Adipose tissue (tissue), 3 donors: ENCODE data around the gene SMIM43. TPM values are rescaled to one million over a fixed set of nuclear protein-coding genes. Genes with fewer than 3 reads are reported as not detected.
"Not testable (repeated sequence)": the region's sequence is repeated elsewhere in the genome, so short reads cannot be mapped to it uniquely, and the experiment has no call there.

Experiments used
- H3K27ac ChIP-seq: one replicate; pipeline ENCODE4 v1.5.1; 2013; ENCODE audit warnings: low read depth, low read length
- WGBS, 3 donors: extraction: QIAGEN DNeasy Blood & Tissue Kit; methylation state at CpG; one replicate each; pipeline ENCODE4 v1.1.7; 2013; 5-methylcytosine and 5-hydroxymethylcytosine counted together
- polyA plus RNA-seq, 3 donors: library from polyadenylated mRNA; stranded (reverse); fragments of 200-250 nt; gene quantifications; one replicate each; pipeline ENCODE4 v1.2.3, GENCODE V29; 2013
- donor health status: healthy with polysubstance abuse.
- donor health status: Bipolar disorder and iron deficiency.
- donor health status: healthy.

The SMIM43 gene
- polyA plus RNA-seq, 3 donors, result 0.02 to 0.90 TPM; not detected in 1

DNA sequence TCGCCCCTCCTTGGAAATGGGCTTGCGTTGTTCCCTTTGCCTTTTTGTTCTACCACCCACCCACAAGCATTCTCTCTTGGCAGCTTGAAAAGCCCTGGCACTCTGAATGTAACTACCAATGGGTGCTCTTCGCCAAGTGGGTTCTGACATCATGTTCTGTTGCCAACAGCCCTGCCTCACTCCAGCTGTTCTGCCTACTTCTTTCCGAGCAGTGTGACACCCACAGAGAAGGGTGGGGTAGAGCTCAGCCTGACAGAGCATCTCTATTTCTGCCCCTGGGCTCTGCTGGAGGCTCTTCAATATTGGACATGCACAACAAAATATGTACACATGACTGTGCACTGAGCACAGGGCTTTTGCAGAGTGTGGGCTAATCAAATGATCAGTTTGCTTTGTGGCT, 20.5 kb upstream of the SMIM43 start:
- H3K27ac ChIP-seq, result no peak overlapping the region
- WGBS, 3 donors, result 74 to 79% (median 78%) methylated on average over 4 of the region's 4 CpGs

GRCh38 chr4:121784975-121785374, 20.0 kb upstream of the SMIM43 start:
- H3K27ac ChIP-seq, result no peak overlapping the region
- WGBS, 3 donors, result 31 to 60% (median 43%) methylated on average over 2 of the region's 2 CpGs

- 41 to 98% (median 43%) methylated on average over 1 of the region's 1 CpG for WGBS, 3 donors
- no peak overlapping the region for H3K27ac ChIP-seq
These were observed 19.4 kb upstream of the SMIM43 start for GRCh38 chr4:121784401-121784800.

GRCh38 chr4:121783210-121783609, 18.2 kb upstream of the SMIM43 start:
- WGBS, 3 donors, result 47 to 76% (median 73%) methylated on average over 1 of the region's 1 CpG

GRCh38 chr4:121778991-121779628, 14.1 kb upstream of the SMIM43 start:
- WGBS, 3 donors, result 69% methylated on average over 8 of the region's 8 CpGs
- no peak overlapping the region for H3K27ac ChIP-seq

More at GRCh38 chr4:121783210-121783609, 18.2 kb upstream of the SMIM43 start:
- no peak overlapping the region for H3K27ac ChIP-seq

DNA sequence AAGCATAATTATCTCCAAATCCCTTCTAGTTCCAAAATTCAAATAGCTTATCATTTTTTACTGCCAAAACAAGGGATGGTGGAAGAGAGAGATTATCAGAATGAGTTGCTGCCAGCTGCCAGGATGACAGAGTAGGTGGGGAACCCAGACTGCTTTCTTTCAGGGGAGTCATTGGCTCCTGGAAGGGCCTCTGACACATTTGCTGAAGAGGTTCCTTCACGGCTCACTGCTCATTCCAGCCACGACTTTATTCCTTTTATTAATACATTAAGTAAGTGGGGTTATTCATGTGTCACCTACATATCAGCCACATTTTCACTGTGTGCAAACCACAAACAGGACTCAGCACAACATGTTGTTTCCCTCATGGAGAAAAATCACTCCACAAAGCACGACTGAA, 12.7 kb upstream of the SMIM43 start:
- 28 to 42% (median 38%) methylated on average over 3 of the region's 3 CpGs for WGBS, 3 donors
- H3K27ac ChIP-seq, result no peak overlapping the region

- WGBS, 3 donors, result 75 to 83% (median 81%) methylated on average over 6 of the region's 6 CpGs
- H3K27ac ChIP-seq, result no peak overlapping the region
These were observed 11.8 kb upstream of the SMIM43 start for GRCh38 chr4:121776610-121777401.

DNA sequence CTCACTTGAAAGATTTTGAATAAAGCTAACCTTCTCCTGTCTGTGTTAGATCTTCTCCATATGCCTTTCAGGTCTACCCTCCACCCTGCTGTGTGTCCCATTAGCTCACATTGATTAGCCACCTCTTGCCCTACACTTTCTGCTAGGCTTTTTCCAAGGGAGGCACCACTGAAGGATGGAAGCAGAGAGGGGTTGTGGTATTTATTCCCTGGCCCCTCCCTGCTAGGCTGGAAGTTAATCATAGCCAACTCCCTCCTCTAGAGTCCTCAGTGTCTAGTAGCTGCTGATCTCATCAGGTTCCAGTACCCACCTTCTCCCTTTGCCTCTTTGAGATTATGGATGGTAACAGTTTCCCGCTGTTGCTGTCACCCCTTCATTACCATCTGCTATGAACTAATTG, 8.9 kb upstream of the SMIM43 start:
- no peak overlapping the region for H3K27ac ChIP-seq
- 90 to 96% (median 92%) methylated on average over 1 of the region's 1 CpG for WGBS, 3 donors

DNA sequence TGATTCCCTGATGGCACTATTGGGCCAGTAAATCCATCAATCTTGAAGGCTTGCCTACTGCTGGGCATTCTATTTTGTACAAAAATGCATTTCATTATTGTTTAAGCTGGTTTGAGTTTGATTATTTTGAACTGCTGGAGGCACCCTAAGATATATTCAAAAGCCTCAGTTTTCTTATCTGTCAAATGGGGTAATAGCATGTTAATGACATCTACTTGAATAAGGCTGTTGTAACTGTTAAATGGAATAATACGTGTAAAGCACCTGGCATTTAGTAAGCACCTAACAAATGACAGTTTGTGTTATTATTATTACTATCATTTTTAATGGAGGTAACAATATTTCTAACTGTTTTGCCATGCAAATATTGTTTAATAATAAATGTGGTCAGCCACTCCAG, 6.9 kb upstream of the SMIM43 start:
- H3K27ac ChIP-seq, result no peak overlapping the region
- 82 to 94% (median 91%) methylated on average over 1 of the region's 1 CpG for WGBS, 3 donors

DNA sequence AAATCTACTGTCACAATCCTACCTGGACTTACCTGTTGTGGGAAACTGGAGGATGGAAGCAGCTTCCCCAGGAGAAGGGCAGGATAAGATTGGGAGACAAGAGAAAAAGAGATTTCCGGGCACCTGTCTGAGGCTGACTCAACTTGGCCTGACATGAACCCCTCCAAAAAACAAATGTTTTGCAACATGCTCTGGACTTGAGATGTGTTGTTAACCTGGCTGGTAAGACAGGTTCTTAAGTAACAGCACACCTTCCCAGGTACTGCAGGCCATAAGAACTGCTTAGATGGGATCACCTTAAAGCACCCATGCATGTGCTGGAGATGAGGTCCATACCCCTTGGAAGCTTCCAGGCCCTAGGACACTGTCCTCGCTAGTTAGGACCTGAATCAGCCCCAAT, 4.4 kb upstream of the SMIM43 start:
- no peak overlapping the region for H3K27ac ChIP-seq
- WGBS, 3 donors, result 70 to 94% (median 82%) methylated on average over 2 of the region's 2 CpGs

DNA sequence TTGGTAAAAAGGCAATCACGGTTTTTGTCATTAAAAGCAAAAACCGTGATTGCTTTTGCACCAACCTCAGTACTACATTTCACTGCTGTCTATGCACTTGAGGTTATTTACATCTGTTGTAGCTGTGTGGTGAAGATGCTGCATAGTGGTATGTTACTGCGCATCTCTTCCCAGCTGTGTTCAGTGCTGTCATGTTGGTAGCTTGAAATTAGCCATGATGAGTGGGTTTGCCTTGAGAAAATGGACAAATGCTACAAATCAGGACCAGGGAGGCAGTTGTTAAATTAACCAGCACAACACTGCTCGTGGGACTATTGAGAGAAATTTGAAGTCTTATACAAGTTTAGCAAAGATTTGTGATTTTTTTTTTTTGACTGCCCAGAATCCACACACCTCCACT, 2.2 kb upstream of the SMIM43 start:
- no peak overlapping the region for H3K27ac ChIP-seq
- 82 to 91% (median 89%) methylated on average over 4 of the region's 4 CpGs for WGBS, 3 donors

- H3K27ac ChIP-seq, result no peak overlapping the region
- WGBS, 3 donors, result 67 to 92% (median 91%) methylated on average over 9 of the region's 9 CpGs
These were observed 1.1 kb upstream of the SMIM43 start for GRCh38 chr4:121765971-121766538.

DNA sequence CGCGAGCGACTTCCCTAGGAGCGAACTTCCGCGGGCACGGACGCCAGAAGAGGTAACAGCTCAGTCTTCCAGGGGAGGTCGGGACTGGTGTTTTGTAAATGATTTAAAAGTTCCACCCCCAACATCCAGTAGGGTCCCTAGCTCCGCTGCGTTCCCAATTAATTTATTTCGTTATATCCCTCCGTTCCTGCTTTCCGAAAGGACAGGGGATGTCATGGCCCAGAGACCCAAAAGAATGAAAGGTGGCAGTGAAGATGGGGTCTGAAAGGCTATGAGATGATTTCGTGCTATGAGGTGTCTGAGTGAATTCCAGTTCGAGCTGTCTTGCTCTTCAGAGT, 373 bp upstream of the SMIM43 start:
- no peak overlapping the region for H3K27ac ChIP-seq

DNA sequence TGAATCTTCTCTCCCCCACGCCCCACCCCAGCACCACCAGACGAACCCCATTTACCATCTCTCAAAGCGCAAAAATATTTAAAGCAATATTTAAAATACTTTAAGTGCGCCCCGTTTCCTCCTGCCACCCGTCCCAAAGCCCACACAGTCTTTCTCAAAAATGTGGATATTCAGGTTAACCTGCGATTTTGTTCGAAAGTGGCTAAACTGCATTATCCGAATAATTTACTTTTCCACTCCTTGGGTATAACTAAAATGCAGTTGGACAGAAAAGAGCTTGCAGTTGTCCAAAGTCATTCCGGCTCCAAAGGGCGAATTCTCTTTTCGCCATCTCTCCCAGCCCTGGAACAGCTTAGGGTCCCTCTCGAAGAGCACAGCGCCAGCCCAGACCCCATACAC, 662 bp downstream of the SMIM43 start:
- 11 to 21% (median 20%) methylated on average over 14 of the region's 14 CpGs for WGBS, 3 donors

More for the DNA sequence above, 373 bp upstream of the SMIM43 start:
- 9 to 17% (median 15%) methylated on average over 16 of the region's 16 CpGs for WGBS, 3 donors

DNA sequence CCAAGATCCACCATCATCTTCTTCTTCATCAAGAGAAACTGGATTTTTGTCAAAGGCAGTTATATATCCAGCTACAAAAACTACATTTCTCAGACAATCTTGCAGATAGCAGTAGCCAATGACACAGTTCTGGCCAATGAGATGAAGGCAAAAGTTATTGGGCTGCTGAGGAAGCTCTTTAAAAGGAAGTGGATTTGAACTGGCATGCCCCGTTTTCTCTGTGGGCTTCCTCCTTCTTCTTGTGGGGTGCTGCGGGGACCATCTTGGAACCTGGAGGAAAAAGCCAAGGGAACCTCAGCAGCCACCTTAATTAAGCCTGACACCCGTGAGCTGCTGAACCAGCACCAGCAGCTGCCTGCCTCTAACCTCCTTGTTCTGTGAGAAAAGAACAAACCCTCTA, 4.8 kb downstream of the SMIM43 start:
- H3K27ac ChIP-seq, result no peak overlapping the region
- WGBS, 3 donors, result 56 to 57% (median 56%) methylated on average over 3 of the region's 3 CpGs

More for the DNA sequence above, 662 bp downstream of the SMIM43 start:
- H3K27ac ChIP-seq, result no peak overlapping the region

GRCh38 chr4:121758925-121759568, 5.9 kb downstream of the SMIM43 start:
- 83 to 89% (median 89%) methylated on average over 2 of the region's 2 CpGs for WGBS, 3 donors

GRCh38 chr4:121752142-121752541, 12.8 kb downstream of the SMIM43 start:
- not testable (repeated sequence) for H3K27ac ChIP-seq
- 70 to 93% (median 79%) methylated on average over 1 of the region's 1 CpG for WGBS, 3 donors

More at GRCh38 chr4:121758925-121759568, 5.9 kb downstream of the SMIM43 start:
- no peak overlapping the region for H3K27ac ChIP-seq

- no peak overlapping the region for H3K27ac ChIP-seq
- WGBS, 3 donors, result 12 to 32% (median 26%) methylated on average over 4 of the region's 4 CpGs
These were observed 15.7 kb downstream of the SMIM43 start for GRCh38 chr4:121749225-121749624.

DNA sequence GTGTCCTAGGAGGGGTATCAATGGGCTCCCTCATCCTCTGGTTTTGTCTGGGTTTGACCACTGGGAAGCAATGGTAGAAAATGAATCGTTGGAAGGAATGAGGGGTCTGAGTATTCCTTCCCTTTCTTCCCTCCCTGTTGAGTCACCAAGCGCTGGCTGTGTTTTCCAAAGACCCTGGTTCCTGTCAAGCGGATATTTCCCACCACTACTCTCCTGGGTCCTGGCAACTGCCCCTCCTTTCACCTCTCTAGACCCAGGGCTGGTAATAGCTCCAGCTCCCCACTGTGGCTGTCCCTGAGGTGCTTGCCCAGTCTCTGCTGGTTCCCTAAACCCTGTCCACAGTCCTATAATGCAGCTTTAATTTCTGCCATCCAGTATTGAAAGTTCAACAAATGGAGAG, 22.2 kb downstream of the SMIM43 start:
- no peak overlapping the region for H3K27ac ChIP-seq
- 54 to 71% (median 64%) methylated on average over 3 of the region's 3 CpGs for WGBS, 3 donors
